HepG2 (cell line): ENCODE data around the gene ADGRV1. TPM values are rescaled to one million over a fixed set of nuclear protein-coding genes. Genes with fewer than 3 reads are reported as not detected.

Source experiments
- ATAC-seq: fragments of 200-7000 bp; cut with Tn5 transposase; 3 replicates; pipeline ENCODE4 v1.9.1; 2020; ENCODE audit warnings: mild to moderate bottlenecking, moderate library complexity
- BruUV-seq: library from RNA; stranded (reverse); fragments of 400-500 nt; replicated peaks from 2 replicates; lab custom pipeline; 2021; lab: Mats Ljungman, UMichigan
- CTCF ChIA-PET: fragments of 300-600 bp; formaldehyde crosslinking; extraction: SDS; loops from one replicate; lab custom pipeline; 2021; ENCODE audit warnings: low total read pairs, inconsistent platforms, low intra/inter-chr PET ratio; lab: Yijun Ruan, JAX
- POLR2A ChIA-PET: fragments of 350-600 bp; sonication (Branson Sonifier 250); formaldehyde crosslinking; loops from one replicate; lab custom pipeline; 2020; ENCODE audit warnings: antibody characterized with exemption, inconsistent platforms; lab: Yijun Ruan, JAX
- DNase-seq: peaks from one replicate; pipeline ENCODE4 v3.0.0-alpha.2; 2015; ENCODE audit warnings: low spot score
- FAIRE-seq: peaks from 3 replicates; lab custom pipeline; 2011; peaks lifted over from hg19 to GRCh38; lab: Jason Lieb, UNC
- H2AFZ ChIP-seq: one replicate; pipeline ENCODE4 v1.6.1; 2011; ENCODE audit warnings: low read length, inconsistent platforms
- H3K27ac ChIP-seq: fragments of 300-600 bp; 3 replicates; pipeline ENCODE4 v1.8.0; 2011; ENCODE audit warnings: mixed run types, mild to moderate bottlenecking, mixed read lengths, low read length, inconsistent platforms; ENCODE audit not compliant: insufficient read depth; ENCODE audit errors: extremely low read length
- H3K27me3 ChIP-seq, 2 experiments: fragments of 200-600 bp in 1 of 2; 2 replicates in 1 of 2; 3 replicates in 1 of 2; pipeline versions ENCODE4 v1.6.0 to v1.8.0; 2011; ENCODE audit warnings: low read length in 2 of 2, mild to moderate bottlenecking in 2 of 2, moderate library complexity in 2 of 2, inconsistent platforms in 1 of 2; ENCODE audit not compliant: insufficient read depth in 2 of 2, control insufficient read depth in 1 of 2
- H3K36me3 ChIP-seq, 2 experiments: fragments of 200-600 bp in 1 of 2; replicated peaks in 1 of 2; 2 replicates in 1 of 2; 3 replicates in 1 of 2; pipeline versions ENCODE4 v1.5.1 to v1.8.0; 2011; ENCODE audit warnings: low read length in 2 of 2, inconsistent platforms in 1 of 2; ENCODE audit not compliant: insufficient read depth in 2 of 2, control insufficient read depth in 1 of 2
- H3K4me1 ChIP-seq: 2 replicates; pipeline ENCODE4 v1.5.1; 2012; ENCODE audit warnings: low read length, inconsistent platforms; ENCODE audit not compliant: insufficient read depth
- H3K4me2 ChIP-seq: 2 replicates; pipeline ENCODE4 v1.6.0; 2011; ENCODE audit warnings: low read depth, low read length, inconsistent platforms
- H3K4me3 ChIP-seq, 3 experiments: fragments of 200-600 bp in 1 of 3; sonication (generic), shearing (Covaris generic) in 1 of 3; replicated peaks in 1 of 3; 2 replicates each; pipeline ENCODE4 v1.5.1; 2011 to 2016; ENCODE audit warnings: low read length in 3 of 3, inconsistent platforms in 2 of 3, low read depth in 2 of 3, mild to moderate bottlenecking in 2 of 3, control low read depth in 1 of 3, mixed read lengths in 1 of 3; ENCODE audit not compliant: insufficient read depth in 1 of 3
- H3K79me2 ChIP-seq: one replicate; pipeline ENCODE4 v1.6.1; 2011; ENCODE audit warnings: low read length, inconsistent platforms; ENCODE audit not compliant: insufficient read depth
- H3K9ac ChIP-seq: 2 replicates; pipeline ENCODE4 v1.6.0; 2011; ENCODE audit warnings: mild to moderate bottlenecking, low read depth, low read length, inconsistent platforms; ENCODE audit not compliant: insufficient read depth
- H3K9me3 ChIP-seq: 2 replicates; pipeline ENCODE4 v1.5.1; 2012; ENCODE audit warnings: mild to moderate bottlenecking, low read length
- H4K20me1 ChIP-seq: 2 replicates; pipeline ENCODE4 v1.6.0; 2011; ENCODE audit warnings: inconsistent platforms, mild to moderate bottlenecking, low read length, moderate library complexity; ENCODE audit not compliant: insufficient read depth
- CCDC6 ChIP-seq: sonication (generic); formaldehyde crosslinking; IDR thresholded peaks from 2 replicates; pipeline ENCODE4 v1.8.1; 2022; ENCODE audit warnings: mild to moderate bottlenecking, missing genetic modification reagents, moderate library complexity
- CREB1 ChIP-seq, 2 experiments: fragments of 450-650 bp in 1 of 2; IDR thresholded peaks; 2 replicates each; pipeline ENCODE4 v1.6.1; 2016 to 2017; ENCODE audit warnings: control low read depth in 1 of 2, mild to moderate bottlenecking in 1 of 2, missing compliant biosample characterization in 1 of 2, missing genetic modification characterization in 1 of 2
- KDM4B ChIP-seq: sonication (generic); formaldehyde crosslinking; IDR thresholded peaks from 2 replicates; pipeline ENCODE4 v1.4.0; 2020; ENCODE audit warnings: missing genetic modification reagents
- KLF13 ChIP-seq: sonication (generic); formaldehyde crosslinking; IDR thresholded peaks from 2 replicates; pipeline ENCODE4 v1.4.0; 2020; ENCODE audit warnings: mild to moderate bottlenecking, missing genetic modification reagents
- NCOA5 ChIP-seq: sonication (generic); formaldehyde crosslinking; IDR thresholded peaks from 2 replicates; pipeline ENCODE4 v1.4.0; 2020; ENCODE audit warnings: missing genetic modification reagents
- NR1H2 ChIP-seq: sonication (generic); formaldehyde crosslinking; IDR thresholded peaks from 2 replicates; pipeline ENCODE4 v1.8.1; 2022; ENCODE audit warnings: low read depth, missing genetic modification reagents, borderline replicate concordance
- RELA ChIP-seq: sonication (generic); formaldehyde crosslinking; IDR thresholded peaks from 2 replicates; pipeline ENCODE4 v1.4.0; 2020; ENCODE audit warnings: missing genetic modification reagents
- SNAI1 ChIP-seq: sonication (generic); formaldehyde crosslinking; IDR thresholded peaks from 2 replicates; pipeline ENCODE4 v1.5.0; 2020; ENCODE audit warnings: mild to moderate bottlenecking, missing genetic modification reagents, borderline replicate concordance
- ZNF678 ChIP-seq: sonication (generic); formaldehyde crosslinking; IDR thresholded peaks from 2 replicates; pipeline ENCODE4 v1.4.0; 2020; ENCODE audit warnings: mild to moderate bottlenecking, missing genetic modification reagents
- WGBS: methylation state at CpG from one replicate; pipeline ENCODE4 v1.1.6; 2017; ENCODE audit warnings: low lambda C conversion rate; 5-methylcytosine and 5-hydroxymethylcytosine counted together
- in situ Hi-C: cut with HindIII; loops from 2 replicates; pipeline ENCODE4 v1.10.0; 2017; ENCODE audit warnings: low pct_unique_long_range_greater_than_20kb; ENCODE audit not compliant: extremely low pct_ligation_motif_present
- intact Hi-C: fragments of 100-400 bp; cut with micrococcal nuclease; formaldehyde crosslinking; loops from one replicate; pipeline ENCODE4 v1.10.0; 2022; ENCODE audit not compliant: unreplicated experiment
- polyA plus RNA-seq, 8 experiments: library from polyadenylated mRNA; depleted of rRNA in 3 of 8; stranded (reverse) in 7 of 8; unstranded in 1 of 8; fragments of >200 nt; fragmentation: Illumina TruSeq in 4 of 8; extraction: Trizol in 4 of 8; gene quantifications; 2 replicates each; pipeline versions ENCODE4 v1.2.1 to v1.2.3, GENCODE V29; 2011 to 2016; ENCODE audit warnings: low read depth in 4 of 8, missing spikeins in 1 of 8, mixed read lengths in 1 of 8; ENCODE audit not compliant: insufficient read depth in 1 of 8
- total RNA-seq, 5 experiments: library from RNA; depleted of rRNA; stranded (reverse); fragments of >200 nt; fragmentation: Illumina TruSeq; extraction: Trizol; gene quantifications; 2 replicates each; pipeline ENCODE4 v1.2.3, GENCODE V29; 2016; ENCODE audit warnings: low read depth in 1 of 5

ADGRV1 gene
- total and polyA plus RNA-seq, 2 of the 13 experiments (the other 11 are each of a cell fraction or from before 2014, with no cell fraction given) = 1.7 to 3.9 TPM

DNA sequence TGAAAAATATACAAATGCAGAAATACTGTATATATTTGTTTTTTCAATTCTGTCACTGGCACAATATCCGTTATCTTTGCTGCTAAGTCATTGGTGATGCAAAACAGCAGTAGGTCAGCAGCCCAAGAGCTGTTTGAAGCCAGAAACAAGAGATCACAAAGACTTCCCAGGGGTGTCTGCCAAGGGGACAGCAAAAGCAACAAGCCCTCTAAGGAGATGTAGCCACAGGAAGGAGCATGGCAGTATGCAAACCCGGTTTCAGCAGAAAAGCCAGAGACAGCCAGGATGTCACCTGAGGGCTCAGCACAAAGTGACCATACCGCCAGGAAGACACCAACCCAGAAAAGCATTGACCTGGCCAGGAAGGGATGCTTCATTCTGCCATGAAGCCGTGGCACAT lies 583.0 kb downstream of the ADGRV1 start (continued):
- TF ChIP-seq RELA (CRISPR knock-in tag) (no peak), NR1H2 (CRISPR knock-in tag) (no peak), KLF13 (CRISPR knock-in tag) (no peak)
- TF ChIP-seq, all 625 proteins: peak for 0

DNA sequence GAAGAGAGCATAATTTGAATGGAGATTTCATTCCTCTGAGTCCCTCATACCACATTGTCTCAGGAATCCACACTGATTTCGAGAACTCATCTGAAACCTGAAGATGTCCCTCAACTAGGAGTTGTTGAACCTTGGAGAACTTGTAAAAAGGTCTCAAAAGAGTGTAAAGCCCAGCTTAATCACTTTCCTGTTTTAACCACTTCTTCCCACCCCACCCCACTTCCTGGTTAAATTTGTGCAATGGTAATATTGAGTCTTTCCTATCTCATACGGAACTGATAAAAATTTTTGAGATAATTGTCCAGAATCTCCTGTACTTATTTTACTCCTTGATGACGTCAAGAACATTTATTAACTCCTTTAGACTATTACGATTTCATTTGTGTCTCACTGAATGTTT lies 583.8 kb downstream of the ADGRV1 start:
- 28% methylated on average over 4 of the region's 4 CpGs for WGBS
- Histone ChIP-seq H3K27ac (no peak overlapping the region), H3K36me3 (no peaks in the 10 kb centered on the region)
- no peak for TF ChIP-seq CCDC6 (CRISPR knock-in tag)
- TF ChIP-seq CREB1 (IDR thresholded peaks at IDR 0.05) = peak; percentile 81
- no peak for TF ChIP-seq CREB1 (CRISPR knock-in tag; IDR thresholded peaks at IDR 0.05)
- no peak for TF ChIP-seq KDM4B
- TF ChIP-seq SNAI1 (CRISPR knock-in tag) = no peak
- no peak for TF ChIP-seq ZNF678 (CRISPR knock-in tag)
- TF ChIP-seq NCOA5 (CRISPR knock-in tag) = no peak
- TF ChIP-seq, all 625 proteins: peak for 1
- no TSS peak for BruUV-seq
- H3K4me1 ChIP-seq = no peaks in the 10 kb centered on the region
- ChIA-PET CTCF (no interaction called here), POLR2A (interaction anchor here (1.5 kb wide), 1 partner anchor 23 kb away, joined by 3 read pairs; no protein-coding TSS in a partner anchor)
- no peak overlapping the region for H3K9ac ChIP-seq
- H3K4me2 ChIP-seq = no peak overlapping the region
- H3K9me3 ChIP-seq = no peaks in the 10 kb centered on the region
- ATAC-seq (no peak), DNase-seq (no peak), FAIRE-seq (no peak)
- in situ Hi-C loops (no loop called here), intact Hi-C loops (no loop called here)
- H3K4me3 ChIP-seq = no peak overlapping the region
- no peaks in the 10 kb centered on the region for H4K20me1 ChIP-seq
- peaks cover 0 to 4% of the 10 kb centered on the region in 2 experiments; a peak in 2 of 5 replicates for H3K27me3 ChIP-seq
- no peaks in the 10 kb centered on the region for H3K79me2 ChIP-seq
- no peak overlapping the region for H2AFZ ChIP-seq
